GM18909 (cell line): ENCODE measurements around the gene NKX2-1.
"Not testable (repeated sequence)": the region's sequence is repeated elsewhere in the genome, so short reads cannot be mapped to it uniquely, and the experiment has no call there.

Experiments used
- ATAC-seq: cut with Tn5 transposase; IDR thresholded peaks from one replicate; pipeline ENCODE4 v1.9.1; 2021; ENCODE audit warnings: mild to moderate bottlenecking; ENCODE audit not compliant: unreplicated experiment, poor library complexity

NKX2-1 gene

GRCh38 chr14:36519431-36520321 lies at the start of gene NKX2-1:
NKX2-1 (minus strand) TSS chr14:36520232; CDS start chr14:36520129, 103 bp downstream.
- ATAC-seq, result no peak

DNA sequence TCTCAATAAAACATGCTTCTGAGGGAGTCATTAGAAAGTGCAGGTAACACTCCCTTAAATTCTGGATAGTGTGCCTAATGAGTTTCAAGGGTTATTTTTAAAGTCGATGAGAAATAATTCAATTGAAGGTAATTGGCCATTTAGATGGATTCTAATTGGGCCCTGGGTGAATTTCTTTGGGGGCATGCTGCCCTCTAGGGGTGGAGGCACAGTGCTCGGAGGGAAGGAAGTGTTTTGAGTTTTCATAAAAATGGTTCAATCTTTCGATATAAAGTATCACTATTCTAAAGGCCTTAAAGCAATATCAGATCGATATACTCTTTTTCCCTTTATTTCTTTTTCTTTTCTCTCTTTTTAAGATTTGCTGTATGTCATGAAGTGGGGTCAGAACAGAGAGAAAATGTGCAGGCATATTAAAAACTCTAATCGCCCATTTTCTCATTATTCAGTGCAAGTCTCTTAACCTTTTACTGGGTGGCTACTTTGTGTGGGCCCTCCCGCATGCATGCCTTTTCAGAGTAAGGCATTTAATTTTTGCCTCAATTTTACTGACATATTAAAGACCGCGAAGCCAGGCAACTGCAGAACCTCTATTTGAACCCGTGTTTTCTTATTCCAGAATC lies 36.9 kb upstream of the NKX2-1 start:
- no peak for ATAC-seq

DNA sequence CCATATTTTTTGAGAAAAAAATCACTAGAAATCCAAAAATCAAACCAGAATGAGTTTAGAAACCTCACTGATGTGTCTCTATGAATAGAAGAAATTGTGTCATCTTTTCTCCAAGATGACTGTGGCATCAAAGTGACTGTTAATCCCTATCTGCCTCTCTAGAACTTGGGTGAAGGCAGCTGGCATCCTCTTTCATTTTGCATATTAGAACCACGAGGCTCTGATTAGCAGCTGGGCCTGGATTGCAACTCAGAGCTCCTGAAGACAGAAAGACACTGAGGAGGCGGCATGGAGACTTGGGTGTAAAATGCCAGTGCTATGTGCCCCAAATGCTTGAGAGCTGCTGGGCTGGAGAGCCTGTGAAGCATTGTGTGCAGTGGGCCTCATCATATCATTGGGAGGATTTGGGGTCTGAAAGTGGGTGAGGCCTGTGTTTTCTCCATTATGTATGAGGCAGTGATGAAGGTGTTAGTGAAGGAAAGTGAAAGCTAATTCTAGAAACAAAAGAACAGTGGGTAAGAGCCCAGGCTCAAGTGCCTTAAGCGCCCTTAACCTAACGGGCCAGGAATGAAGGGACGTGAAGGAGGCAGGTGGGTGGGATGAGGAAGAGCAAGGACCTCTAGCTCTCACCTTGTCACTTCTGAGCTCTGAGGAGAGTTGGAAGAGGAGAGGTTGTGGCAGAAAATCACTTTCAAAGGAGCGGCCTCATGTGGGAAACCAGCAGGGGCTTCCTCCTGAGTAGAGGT lies 36.1 kb upstream of the NKX2-1 start:
- ATAC-seq, result no peak

GRCh38 chr14:36553656-36554260 lies 33.7 kb upstream of the NKX2-1 start:
- no peak for ATAC-seq

DNA sequence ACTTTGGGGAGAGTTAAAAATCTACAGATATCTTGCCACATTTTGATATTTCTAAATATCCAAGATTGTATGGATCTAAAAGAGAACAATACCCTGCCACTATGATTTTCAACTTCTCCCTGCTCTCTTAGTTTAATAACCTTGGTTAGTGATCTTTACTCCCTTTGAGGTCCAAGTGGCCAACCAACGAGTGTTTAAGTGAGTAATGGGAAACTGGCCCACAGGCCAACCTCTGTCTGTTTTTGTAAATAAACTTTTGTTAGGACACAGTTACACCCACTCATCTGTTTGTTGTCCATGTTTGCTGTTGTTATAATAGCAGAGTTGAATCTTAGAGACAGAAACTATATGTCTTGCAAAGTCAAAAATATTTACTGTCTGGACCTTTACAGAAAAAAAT lies 30.9 kb upstream of the NKX2-1 start:
- ATAC-seq, result no peak

DNA sequence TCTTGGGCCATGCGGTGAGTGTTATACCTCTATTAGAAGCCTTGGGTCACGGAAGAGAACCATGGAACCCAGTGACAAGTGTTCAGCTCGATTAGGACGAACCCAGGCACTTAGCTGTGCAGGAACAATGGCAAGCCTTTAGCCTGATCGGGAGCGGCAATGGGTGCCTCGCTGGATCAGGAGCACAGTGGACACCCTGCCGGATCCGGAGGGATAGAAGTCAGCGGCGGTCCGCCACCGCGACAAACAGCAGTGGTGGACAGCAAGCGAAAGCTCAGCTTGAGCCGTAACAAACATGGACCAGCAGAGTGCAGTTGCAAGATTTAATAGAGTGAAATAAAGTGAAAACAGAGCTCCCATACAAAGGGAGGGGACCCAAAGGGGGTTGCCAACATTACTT lies 24.2 kb upstream of the NKX2-1 start:
- not testable (repeated sequence) for ATAC-seq

GRCh38 chr14:36538051-36538450 lies 18.0 kb upstream of the NKX2-1 start:
- ATAC-seq, result no peak

DNA sequence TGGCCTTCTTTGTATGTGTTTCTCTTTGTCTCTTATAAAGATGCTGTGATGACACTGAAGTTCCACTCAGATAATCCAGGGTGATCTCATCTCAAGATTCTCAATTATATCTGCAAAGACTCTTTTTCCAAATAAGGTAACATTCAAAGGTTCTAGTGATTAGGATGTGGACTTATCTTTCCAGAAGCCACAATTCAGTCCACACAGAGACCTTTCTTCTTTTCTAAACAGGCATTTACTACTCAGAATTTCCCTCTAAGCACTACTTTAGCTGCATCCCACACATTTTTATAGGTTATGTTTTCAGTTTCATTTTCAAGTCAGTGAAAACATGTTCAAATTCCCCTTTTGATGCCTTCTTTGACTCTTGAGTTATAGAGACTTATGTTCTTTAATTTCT lies 9.0 kb upstream of the NKX2-1 start:
- ATAC-seq, result no peak

DNA sequence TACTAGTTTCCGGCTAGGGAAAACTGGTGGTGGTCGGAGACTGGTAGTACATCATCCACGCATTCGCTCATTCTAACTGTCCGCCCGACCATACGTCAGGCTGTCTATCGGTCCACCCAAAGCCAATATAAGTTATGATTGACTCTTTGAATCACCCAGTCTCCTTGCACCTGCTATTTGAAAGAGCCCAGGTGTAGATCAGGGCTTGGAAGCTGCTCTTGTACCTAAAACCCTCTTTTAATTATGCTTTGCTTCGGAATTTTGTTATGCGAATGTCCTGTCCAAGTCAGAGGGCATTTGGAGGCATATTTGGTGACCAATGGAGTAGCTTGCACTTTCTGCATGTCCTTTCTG lies 5.7 kb upstream of the NKX2-1 start:
- ATAC-seq, result no peak

GRCh38 chr14:36524874-36525745 lies 5.1 kb upstream of the NKX2-1 start:
- ATAC-seq, result no peak

GRCh38 chr14:36524220-36524837 lies 4.3 kb upstream of the NKX2-1 start:
- ATAC-seq, result no peak

DNA sequence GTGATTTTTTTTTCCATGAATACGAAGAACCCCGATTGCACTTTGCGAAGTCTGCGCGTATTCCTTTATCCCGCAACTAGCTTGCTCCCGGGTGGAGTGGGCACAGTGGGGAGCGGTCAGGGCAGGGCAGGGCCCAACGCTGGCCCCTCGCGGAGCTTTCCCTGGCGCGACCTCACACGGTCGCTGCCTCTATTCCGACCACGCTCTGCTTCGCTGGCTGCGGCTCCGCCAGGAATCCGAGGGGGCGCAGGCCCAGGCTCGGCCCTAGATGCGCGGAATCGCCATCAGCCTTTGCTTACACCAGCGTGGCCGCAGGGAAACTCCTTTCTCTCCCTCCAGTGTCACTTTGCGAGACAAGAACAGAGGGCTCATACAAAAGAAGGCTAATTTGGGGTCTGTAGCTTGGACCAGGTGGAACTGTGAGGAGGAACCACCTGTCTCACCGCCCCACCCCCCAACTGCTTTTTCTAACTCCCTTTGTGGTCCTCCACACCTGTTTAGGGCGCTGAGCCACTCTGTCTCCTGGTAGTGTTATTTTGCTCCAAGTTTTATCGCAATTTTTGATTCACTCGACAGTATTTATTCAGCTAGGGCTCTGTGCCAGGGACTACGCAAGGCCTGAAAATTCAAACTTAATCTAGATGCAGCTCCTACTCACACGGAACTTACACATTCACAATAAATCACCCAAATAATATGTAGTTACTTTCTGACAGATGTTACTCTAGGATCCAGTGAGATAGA lies 3.1 kb upstream of the NKX2-1 start:
- no peak for ATAC-seq

GRCh38 chr14:36522347-36522971 lies 2.4 kb upstream of the NKX2-1 start:
- no peak for ATAC-seq

DNA sequence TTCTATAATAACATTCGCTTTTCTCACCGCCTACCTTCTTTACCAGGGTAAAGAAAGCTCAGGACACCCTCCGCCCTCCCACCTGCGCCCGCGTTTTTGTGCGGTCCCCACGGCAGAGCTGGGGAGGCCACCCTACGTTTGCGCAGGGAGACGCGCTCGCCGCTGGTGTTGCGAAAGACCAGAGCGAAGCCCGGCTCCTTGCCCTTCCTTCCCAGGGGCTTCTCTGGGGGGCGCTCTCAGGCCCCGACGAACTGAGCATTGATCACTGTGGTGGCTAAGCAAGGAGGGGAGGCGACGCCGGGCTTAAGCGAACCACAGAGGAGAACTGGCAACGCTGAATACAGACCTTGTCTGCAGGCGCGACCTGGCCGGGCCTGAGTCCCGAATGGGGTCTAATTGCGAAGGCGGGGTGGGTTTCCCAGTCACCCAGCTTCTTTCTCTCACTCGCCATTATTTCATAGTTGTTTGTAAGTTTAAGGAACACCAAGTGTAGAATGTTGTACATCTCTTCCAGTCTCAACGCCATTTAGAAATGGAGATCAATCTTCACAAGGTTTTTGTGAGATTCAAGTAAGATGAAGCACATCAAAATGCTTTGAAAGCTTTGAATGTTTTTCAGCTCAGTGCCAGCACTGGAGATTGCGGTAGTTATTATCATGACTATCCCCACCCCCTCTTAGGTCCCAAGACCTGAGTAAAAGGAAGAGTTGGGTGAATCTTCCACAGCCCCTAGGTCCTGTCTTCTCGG lies 1.7 kb upstream of the NKX2-1 start:
- ATAC-seq, result no peak

- no peak for ATAC-seq
Observed at GRCh38 chr14:36520601-36521525, 831 bp upstream of the NKX2-1 start.

- no peak for ATAC-seq
Observed at GRCh38 chr14:36518586-36519430, 1.2 kb downstream of the NKX2-1 start.
